Measurements from ENCODE around the gene TMEM61.

DNA sequence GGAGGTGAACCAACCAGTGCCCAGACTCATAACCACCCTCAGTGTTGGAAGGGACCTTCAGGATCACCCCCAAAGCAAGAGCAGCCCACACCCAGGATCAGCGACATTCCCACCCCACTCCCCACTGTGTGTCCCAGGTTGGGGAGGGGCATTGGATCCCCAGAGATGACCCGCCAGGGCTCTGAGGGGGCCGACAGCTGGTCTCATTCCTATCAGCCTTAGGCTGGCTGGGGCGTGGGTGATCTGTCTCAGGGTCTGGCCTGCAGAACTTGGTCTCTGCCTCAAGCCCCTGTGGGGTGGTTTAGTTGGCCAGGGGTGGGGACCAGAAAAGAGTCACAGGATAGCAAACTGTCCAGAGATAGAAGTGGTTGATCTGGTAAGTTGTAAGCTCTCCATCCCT, 10.5 kb downstream of the TMEM61 start:
- TF ChIP-seq, protein P1, sequence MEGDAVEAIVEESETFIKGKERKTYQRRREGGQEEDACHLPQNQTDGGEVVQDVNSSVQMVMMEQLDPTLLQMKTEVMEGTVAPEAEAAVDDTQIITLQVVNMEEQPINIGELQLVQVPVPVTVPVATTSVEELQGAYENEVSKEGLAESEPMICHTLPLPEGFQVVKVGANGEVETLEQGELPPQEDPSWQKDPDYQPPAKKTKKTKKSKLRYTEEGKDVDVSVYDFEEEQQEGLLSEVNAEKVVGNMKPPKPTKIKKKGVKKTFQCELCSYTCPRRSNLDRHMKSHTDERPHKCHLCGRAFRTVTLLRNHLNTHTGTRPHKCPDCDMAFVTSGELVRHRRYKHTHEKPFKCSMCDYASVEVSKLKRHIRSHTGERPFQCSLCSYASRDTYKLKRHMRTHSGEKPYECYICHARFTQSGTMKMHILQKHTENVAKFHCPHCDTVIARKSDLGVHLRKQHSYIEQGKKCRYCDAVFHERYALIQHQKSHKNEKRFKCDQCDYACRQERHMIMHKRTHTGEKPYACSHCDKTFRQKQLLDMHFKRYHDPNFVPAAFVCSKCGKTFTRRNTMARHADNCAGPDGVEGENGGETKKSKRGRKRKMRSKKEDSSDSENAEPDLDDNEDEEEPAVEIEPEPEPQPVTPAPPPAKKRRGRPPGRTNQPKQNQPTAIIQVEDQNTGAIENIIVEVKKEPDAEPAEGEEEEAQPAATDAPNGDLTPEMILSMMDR (IDR thresholded peaks at IDR 0.05) = no peak
- no peak for TF ChIP-seq POLR2A (IDR thresholded peaks at IDR 0.05)
